Renal cortex interstitium (tissue), 11 donors: ENCODE data around the gene PSAP. TPM values are rescaled to one million over a fixed set of nuclear protein-coding genes. Genes with fewer than 3 reads are reported as not detected.

Experiments
- DNase-seq, 11 donors: peaks; one replicate each; pipeline ENCODE4 v3.0.0-alpha.2; 2013; ENCODE audit warnings: low read depth in 9 of 11, low spot score in 4 of 11; ENCODE audit errors: extremely low read depth in 1 of 11
- polyA plus RNA-seq, 3 donors: library from polyadenylated mRNA; unstranded; fragments of 120-200 nt; gene quantifications; one replicate each; pipeline ENCODE4 v1.2.1, GENCODE V29; 2013; ENCODE audit not compliant: insufficient read length in 3 of 3

PSAP gene
- polyA plus RNA-seq, 3 donors = 813 to 850 (median 831) TPM

- peak in 9 of 11 donors; percentile 66 to 90 (median 75) for DNase-seq
Measured at GRCh38 chr10:71835671-71836595, 15.1 kb downstream of the PSAP start.

DNA sequence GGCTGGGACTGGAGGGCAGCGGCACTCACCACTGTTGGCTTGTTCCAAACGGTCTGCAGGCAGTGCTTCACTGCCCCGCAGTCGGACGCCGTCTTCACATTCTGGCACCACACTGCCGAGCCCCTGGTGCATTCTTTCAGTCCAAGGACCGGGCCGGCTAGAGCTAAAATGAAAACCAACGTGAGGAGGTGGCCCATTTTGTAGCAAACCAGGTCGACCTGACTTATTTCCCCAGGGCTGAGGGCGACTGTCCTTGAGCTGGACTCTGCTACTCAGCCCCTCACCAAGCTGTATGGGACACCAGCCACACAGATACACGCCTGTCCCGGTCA, 16.7 kb downstream of the PSAP start:
- DNase-seq = no peak

GRCh38 chr10:71833451-71834342, 17.4 kb downstream of the PSAP start:
- no peak for DNase-seq

DNA sequence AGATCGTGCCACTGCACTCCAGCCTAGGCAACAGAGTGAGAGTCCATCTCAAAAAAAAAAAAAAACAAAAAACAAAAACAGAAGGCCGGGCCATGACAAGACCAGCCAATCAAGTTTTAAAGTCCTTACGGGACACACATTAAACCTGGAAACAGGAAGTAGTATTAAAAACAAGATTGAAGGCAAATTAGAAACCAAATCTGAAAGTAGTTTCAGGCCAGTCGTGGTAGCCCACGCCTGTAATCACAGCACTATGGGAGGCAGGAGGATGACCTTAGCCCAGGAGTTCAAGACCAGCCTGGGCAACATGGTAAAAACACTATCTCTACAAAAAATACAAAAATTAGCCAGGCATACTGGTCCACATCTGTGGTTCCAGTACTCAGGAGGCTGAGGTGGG, 18.1 kb downstream of the PSAP start:
- no peak for DNase-seq

GRCh38 chr10:71831646-71832552, 19.2 kb downstream of the PSAP start:
- DNase-seq = no peak

- no peak for DNase-seq
Measured at GRCh38 chr10:71830726-71831125, 20.3 kb downstream of the PSAP start.

DNA sequence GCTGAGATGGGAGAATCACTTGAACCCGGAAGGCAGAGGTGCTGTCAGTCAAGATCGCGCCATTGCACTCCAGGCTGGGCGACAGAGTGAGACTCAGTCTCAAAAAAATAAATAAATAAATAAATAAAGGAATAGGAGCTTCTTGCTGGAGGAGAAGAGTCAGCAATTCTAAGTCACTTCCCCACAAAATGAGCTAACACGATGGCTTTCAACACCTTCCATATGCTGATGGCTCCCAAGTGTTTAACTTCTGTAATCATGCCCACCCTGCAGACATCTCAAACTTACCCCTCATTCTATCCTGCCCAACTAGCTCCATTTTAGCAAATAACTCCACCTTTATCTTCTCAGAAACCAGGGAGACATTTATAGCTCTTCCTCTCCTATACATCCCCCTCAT, 21.2 kb downstream of the PSAP start:
- no peak for DNase-seq

GRCh38 chr10:71829171-71829570, 21.9 kb downstream of the PSAP start:
- DNase-seq = no peak

GRCh38 chr10:71828702-71829101, 22.3 kb downstream of the PSAP start:
- DNase-seq = no peak

GRCh38 chr10:71827852-71828251, 23.2 kb downstream of the PSAP start:
- no peak for DNase-seq

DNA sequence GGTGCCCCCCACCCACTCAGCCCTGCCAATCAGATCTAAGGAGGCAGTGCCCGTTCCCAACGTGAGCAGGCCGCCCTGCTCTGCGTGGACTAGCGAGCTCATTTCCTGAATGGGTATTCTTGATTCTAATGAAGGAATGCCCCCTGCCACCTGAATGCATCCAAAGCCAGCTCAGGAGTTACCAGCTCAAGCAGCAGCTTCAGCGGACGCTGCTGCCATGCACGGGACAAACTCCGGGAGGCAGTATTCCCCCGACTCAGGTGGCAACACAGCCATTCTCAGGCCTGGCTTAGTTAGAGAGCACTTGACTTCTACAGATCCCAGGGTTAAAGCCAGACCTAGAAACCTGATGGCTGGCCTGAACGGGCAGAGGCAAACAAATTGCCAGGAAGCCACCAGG, 25.8 kb downstream of the PSAP start:
- no peak for DNase-seq

GRCh38 chr10:71824333-71824732, 26.7 kb downstream of the PSAP start:
- no peak for DNase-seq

GRCh38 chr10:71823356-71823755, 27.7 kb downstream of the PSAP start:
- no peak for DNase-seq

DNA sequence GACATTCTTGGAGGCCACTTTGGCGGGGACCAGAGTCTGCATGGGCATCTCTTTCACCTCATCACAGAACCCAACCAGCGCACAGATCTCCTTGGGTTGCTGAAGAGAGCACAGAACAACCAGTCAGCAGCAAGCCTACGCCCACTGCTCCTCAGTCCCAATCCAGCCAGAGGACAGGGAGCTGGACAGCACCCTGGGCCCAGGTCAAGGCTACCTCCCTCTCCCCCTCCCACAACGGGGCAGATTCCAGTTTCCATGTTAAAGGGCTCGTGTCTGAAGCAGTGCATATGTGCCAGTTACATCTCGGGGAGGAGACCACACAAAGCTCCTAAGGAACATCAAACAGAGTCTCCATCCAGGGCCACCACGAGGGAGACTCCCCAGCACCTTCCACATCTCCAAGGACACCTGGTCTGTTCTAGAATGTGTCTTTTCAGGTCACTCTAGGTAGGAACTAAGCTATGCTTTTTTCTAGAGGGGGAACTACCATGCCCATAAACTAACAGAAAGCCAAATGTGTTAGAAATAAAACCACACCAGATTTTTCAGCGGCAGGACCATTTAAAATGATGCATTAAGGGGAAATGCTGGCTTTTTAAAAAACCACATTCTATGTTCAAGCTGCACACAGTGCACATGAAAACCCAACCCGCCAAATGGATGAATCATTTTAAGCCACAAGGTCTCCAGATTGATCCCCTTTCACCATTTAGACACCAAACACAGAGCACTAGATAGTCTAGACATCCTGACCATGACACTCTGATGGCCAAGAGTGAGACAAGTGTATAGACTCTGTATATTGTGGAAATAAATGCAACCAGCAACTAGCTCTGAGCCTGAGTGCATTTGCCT, 28.9 kb downstream of the PSAP start:
- DNase-seq = no peak

- DNase-seq = no peak
Measured at GRCh38 chr10:71820966-71821365, 30.1 kb downstream of the PSAP start.

DNA sequence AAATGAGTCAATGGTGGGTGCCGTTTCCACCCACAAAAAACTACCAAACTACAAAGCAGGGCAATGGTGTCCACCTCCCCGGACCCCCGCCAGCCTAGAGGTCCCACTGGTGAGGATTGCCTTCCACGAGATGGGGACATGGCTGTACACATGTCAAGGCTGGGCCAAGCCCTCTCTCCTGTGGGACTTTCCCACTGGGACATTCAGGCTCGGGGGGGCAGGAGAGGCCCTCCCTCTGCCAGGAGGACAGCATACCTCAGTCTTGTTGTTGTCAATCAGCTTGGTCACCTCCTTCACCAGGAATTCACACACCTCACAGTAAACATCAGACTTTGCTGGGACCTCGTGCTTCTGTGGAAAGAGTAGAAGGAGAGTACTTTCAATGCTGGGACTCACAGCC, 31.1 kb downstream of the PSAP start:
- DNase-seq = no peak

GRCh38 chr10:71819441-71819861, 31.6 kb downstream of the PSAP start:
- DNase-seq = no peak

DNA sequence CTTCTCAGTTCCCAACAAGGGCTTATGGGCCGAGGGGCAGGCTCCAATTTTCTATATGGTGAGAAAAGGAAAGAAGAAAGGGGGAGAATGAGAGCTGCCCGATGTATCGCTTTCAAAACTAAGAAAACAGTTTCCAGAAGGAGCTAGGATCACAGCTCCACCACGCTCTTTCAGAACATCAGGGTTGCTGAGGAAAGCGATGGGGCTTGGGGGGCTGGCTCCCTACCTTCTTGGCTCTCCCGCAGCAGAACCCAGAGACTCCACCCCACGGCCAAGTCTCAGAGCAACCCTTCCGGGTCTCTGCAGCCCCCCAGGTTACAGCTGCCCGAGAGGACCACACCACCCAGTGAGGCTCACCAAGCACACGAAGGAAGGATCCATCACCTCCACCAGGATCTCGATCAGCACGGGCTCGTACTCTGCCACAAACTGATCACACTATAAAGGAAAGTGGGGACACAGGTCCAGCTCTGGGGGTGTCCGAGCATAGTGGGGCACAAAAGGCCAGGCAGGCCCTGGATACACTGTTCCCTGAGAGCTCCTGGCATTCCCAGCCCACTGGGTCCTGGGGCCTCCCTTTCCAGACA, 32.3 kb downstream of the PSAP start:
- no peak for DNase-seq
